HG02943 (cell line): ENCODE measurements around the gene MMP11.

Source experiments
- ATAC-seq: cut with Tn5 transposase; IDR thresholded peaks from one replicate; pipeline ENCODE4 v1.9.1; 2021; ENCODE audit warnings: mild to moderate bottlenecking, low read depth, moderate library complexity; ENCODE audit not compliant: unreplicated experiment

Gene MMP11

DNA sequence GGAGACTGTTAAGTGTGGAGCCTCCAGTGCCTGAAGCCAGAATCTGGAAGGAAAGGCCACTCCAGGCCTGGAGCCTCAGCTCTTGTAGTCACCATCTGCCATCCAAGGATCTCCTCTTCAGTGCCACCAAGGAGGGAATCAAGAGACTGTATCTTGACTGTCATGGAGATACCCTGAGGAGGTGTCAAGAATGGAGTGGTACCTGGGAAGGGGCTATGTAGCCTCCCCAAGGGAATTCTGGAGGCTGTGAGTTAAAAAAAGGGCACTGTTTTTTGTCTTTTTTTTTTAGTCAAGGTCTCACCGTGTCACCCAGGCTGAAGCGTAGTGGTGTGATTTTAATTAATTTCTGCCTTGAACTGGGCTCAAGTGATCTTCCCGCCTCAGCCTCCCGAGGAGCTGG, 13.1 kb upstream of the MMP11 start:
- no peak for ATAC-seq

- no peak for ATAC-seq
These were observed 12.6 kb upstream of the MMP11 start for GRCh38 chr22:23760056-23760455.

DNA sequence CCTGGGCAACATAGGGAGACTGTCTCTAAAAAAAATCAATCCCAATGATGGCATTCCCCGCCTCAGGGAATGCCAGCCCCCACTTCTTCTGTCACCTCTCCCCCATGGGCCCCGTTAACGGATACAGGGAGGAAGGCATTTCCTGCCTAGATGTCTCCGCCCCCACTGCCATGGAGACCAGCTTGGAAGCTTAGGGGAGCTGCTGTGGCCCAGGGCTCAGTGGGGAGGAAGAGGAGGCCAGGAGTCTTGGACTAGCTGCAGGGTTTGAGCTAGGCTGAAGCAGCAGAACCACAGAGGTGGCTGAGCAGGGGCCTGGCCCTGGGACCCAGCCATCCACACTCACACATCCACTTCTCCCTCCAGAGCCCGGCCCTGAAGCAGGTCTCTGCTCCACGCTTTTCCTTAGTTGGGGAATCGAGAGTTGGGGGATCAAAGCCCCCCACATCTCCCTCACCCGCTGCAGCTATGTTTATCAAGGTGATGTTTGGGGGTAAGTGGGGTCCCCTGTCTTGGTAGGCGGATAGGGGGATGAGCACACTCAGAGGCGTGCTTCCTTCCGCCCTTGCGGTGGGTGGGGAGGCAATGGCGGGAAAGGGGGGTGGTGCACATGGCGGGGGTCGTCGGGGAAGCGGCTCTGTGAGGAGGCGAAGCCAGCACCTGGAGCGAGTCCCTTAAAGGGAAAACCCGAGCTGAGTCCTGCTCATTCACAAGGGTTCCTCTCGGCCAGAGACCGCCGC, 9.6 kb upstream of the MMP11 start, which contains the start of gene C22orf15:
Gene C22orf15, plus strand, starts transcription at position 149 of the 737 bp plus-strand sequence. Its CDS starts 317 bp downstream, at position 466.
- ATAC-seq: no peak

DNA sequence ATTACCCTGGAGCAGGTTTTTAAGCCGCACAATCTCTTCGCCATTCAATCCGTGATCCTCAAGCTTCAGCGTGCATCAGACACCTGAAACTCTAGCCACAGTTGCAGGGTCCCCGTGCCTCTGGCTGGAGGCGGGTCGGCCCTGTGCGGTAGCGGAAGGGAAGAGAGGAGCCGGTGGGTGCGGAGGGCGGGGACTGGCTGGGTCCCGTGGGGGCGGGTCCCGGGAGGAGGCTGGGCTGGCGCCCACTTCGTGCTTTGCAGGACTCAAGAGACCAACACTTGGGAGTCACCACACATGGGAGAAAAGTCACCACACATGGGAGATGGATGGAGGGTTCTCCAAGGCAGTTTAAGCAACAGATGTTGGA, 9.1 kb upstream of the MMP11 start:
- no peak for ATAC-seq

DNA sequence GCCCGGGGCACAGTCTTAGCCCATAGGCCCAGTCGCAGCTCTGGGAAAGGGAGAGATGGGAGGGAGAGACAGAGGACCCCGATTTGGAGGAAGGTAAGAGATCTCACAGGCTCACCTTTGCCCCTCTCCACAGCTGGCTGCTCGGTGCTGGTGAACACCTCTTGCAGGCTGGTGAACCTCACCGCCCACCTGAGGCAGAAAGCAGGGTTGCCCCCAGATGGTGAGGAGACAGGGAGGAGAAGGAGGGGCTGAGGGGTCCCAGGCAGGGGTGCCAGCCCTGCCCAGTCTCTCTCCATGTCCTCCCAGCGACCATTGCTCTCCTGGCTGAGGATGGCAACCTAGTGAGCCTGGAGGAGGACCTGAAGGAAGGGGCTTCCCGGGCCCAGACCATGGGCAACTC, 8.7 kb upstream of the MMP11 start:
- ATAC-seq: no peak

DNA sequence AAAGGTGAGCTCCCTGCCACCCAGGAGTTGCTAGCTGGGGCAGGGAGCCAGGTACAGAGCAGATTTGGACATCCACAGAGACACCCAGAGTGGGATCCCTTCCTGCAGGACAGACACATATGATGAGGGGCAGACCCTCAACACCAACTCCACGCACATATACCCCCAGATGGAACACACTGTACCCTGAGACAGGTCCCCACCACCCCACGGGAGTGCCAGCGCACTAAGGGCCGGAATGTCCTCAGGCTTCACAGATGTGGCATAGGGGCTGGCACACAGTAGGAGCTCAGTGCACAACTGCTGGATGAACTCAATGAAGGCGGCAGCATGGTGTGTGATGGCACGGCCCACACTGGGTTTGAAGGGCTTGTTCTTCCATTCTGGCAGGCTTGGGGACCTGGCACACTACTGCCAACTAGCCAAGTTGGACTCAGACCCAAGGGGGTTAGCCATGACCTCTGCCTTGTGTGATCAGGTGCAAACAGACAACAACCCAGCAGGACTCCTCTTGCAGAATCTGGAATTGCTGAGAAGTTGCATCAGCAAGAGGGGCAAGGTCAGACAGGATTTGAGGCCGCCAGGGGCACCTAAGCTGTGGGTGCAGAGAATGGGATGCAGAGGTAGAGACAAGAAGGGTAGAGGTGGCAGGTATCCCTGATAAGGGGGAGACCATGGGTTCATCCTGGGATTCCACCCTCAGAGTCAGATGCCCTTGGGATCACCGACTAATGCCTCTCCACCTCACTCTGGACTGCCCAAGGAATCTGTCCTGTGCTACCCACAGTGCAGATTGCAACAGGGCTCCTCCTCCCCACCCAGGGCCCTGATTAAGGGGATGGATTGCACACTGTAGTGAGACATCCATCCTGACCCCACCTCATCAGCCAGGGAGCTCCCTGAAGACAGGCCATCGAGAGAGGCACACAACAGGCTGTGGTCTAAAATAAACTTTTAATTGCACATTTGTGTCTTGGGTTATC, 7.5 kb upstream of the MMP11 start:
- ATAC-seq: no peak

DNA sequence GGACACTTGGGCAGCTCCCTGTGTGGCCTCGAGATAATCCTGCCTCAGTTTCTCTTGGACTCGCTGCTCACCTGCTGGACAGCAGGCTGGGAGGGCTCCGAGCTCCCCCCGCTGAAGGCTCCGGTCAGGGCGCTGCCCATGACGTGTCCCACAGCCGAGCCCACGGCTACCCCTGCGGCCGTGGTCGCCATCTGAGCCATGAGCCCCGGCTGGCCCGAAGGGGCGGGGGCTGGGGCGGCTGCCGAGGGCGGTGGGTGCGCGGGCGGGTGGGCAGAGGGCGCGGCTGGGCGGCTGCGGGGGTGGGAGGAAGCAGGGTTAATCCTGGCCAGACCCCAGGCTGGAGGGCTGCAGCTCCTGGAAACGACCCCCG, 5.4 kb upstream of the MMP11 start:
- no peak for ATAC-seq

DNA sequence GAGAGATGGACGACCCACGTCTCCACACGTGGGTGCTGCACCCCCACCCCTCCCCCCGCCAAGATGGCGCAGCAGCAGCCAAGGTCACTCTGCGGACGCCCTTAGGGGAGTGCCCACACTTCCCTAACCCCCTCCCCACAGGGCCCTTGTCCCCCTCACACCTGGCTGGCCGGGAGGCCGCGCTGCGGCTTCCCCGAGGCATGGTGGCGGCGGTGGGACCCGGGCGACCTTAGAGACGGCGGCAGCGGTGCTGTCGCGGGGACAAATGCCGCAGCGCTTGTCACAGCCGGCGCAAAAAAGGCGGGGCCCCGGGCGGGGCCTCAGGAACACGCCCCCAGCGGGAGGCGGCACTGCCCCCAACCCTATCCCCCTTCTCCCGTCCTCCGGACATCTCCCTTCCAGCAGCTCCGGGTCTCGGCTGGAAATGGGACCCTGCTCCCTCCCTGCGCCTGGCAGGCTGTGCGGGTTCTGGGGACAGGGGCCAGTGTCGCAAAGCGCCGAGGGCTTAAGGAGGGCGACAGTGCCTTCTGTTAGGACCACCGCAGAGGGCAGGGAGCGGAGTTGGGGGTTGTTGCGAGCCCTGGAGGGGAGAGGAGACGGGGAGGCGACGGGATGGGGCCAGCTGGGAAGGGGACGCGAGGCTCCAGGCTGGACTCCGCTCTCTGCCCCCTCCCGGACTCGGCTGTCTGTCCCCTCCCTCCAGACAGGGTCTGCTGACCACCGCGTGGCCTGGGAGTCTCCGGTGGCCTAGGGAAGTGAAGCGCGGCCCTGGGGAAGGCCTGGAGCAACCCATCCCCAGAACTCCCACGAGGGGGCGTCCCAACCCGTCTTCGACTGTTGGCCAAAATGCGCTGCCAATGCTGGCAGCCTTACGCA, 4.7 kb upstream of the MMP11 start, which contains the start of gene CHCHD10:
Gene CHCHD10, minus strand, starts transcription at position 300 of the 876 bp plus-strand sequence. Its CDS starts 98 bp downstream, at position 202.
- ATAC-seq: no peak

GRCh38 chr22:23769321-23769965, 3.2 kb upstream of the MMP11 start:
- ATAC-seq: no peak

DNA sequence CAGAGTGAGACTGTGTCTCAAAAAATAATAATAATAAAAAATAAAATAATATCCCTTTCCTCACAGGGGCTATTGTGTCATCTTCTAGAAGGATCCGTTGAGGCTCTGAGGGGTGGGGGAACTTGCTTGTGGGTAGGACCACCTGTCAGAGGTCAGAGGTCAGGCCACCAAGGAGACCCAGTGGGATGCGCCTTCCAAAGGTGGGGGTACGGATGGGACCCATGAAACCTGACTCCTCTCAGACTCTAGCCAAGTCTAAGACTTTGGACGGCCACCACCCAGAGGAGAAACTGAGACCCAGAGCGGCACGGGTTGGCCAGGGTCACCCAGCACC, 367 bp upstream of the MMP11 start:
- ATAC-seq: no peak

DNA sequence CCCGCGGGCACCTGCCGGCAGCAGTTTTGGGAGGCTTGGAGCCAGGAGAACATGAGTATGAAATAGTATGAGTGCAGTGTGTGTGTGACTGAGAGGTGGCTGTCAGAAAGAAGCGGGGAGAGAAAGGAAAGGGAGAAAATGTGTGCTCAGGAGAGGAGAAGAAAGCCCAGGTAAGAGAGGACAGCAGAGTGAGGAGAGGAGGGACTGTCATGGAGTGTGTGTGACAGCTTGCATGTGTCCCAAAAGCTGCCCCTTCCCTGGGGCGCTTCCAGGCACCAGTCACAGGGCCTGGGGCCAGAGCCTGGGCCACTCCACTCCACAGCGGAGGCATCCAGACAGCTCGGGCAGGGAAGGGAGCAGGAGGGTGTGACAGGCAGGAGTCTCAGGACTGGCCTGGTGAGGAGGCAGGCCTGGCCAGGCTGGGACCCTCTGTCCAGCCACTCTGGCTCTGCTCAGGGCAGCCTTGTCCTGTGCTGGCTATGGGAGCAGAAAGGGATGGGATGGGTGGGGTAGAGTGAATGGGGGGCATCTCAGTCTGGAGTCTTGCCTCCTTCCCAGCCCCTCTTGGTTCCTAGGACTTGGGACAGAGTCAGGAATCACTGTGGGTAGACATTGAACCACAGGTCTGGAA, 949 bp downstream of the MMP11 start:
- no peak for ATAC-seq

GRCh38 chr22:23774114-23774921, 1.7 kb downstream of the MMP11 start:
- no peak for ATAC-seq

- ATAC-seq: no peak
These were observed 2.3 kb downstream of the MMP11 start for GRCh38 chr22:23774922-23775436.

DNA sequence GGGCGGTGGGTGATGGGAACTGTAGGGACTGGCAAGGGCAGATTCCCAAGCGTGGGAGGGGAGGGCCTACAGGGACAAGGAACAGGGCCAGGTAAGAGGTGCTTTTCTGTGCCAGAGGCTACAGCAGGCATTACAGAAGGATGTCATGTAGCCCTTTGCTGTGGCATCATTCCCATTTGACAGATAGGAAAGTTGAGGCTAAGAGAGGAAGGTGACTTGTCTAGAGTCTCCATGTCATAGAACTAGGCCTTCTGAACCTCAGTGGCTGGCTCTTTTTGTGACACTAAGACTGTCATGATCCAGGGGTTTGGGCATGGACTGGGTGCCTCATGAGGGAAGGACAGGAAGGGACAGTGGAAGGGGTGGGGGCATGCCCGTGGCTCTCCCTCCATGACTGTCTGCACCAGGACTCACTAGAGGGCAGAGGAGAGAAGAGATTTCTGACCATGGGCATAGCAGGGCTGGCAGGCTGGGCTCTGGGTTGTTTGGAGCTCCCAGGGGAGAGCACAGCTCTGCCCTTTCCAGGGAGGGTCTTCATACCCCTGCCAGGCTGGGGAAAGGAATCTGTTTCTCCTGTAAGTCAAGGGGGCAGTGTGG, 3.2 kb downstream of the MMP11 start:
- ATAC-seq: no peak

GRCh38 chr22:23777776-23778576, 5.3 kb downstream of the MMP11 start:
- no peak for ATAC-seq

- ATAC-seq: no peak
These were observed 5.9 kb downstream of the MMP11 start for GRCh38 chr22:23778577-23778900.

GRCh38 chr22:23779083-23779482, 6.4 kb downstream of the MMP11 start:
- ATAC-seq: no peak

GRCh38 chr22:23779731-23780130, 7.1 kb downstream of the MMP11 start:
- ATAC-seq: no peak
